HCT116 (cell line): ENCODE results near the gene MRPS27. TPM values are rescaled to one million over a fixed set of nuclear protein-coding genes. Genes with fewer than 3 reads are reported as not detected.

Experiments used
- ATAC-seq: fragments of 200-7000 bp; cut with Tn5 transposase; 2 replicates; pipeline ENCODE4 v1.9.1; 2020; ENCODE audit warnings: mild to moderate bottlenecking, moderate library complexity
- BruUV-seq: library from RNA; stranded (reverse); fragments of 400-500 nt; replicated peaks from 2 replicates; lab custom pipeline; 2021; lab: Mats Ljungman, UMichigan
- CTCF ChIA-PET: fragments of 300-600 bp; sonication (Branson Sonifier 250); formaldehyde crosslinking; loops from one replicate; lab custom pipeline; 2021; ENCODE audit warnings: antibody characterized with exemption; lab: Charles Lee
- POLR2A ChIA-PET: fragments of 300-600, 350-600 bp; sonication (Branson Sonifier 250); formaldehyde crosslinking; loops from one replicate; lab custom pipeline; 2021; ENCODE audit warnings: antibody characterized with exemption; lab: Charles Lee
- RAD21 ChIA-PET, 2 experiments: fragments of 300-600 bp; sonication (Branson Sonifier 250); formaldehyde crosslinking; loops; one replicate each; lab custom pipeline; 2023; ENCODE audit warnings: low total read pairs in 2 of 2; ENCODE audit not compliant: uncharacterized antibody in 2 of 2, unreplicated experiment in 2 of 2, low non-redundant PET in 1 of 2; lab: Charles Lee
- DNase-seq: peaks from one replicate; pipeline ENCODE4 v3.0.0-alpha.2; 2010; ENCODE audit warnings: low read depth, low spot score
- H2AFZ ChIP-seq: fragments of 200-600 bp; shearing (Covaris generic), sonication (generic); 2 replicates; pipeline ENCODE4 v1.6.1; 2017; ENCODE audit warnings: low read depth, mixed run types, mixed read lengths, antibody characterized with exemption, low read length; ENCODE audit not compliant: poor library complexity, severe bottlenecking
- H3K27ac ChIP-seq: 2 replicates; pipeline ENCODE4 v1.5.1; 2012; ENCODE audit warnings: low read depth, low read length
- H3K27me3 ChIP-seq: fragments of 200-600 bp; sonication (generic); 2 replicates; pipeline ENCODE4 v1.6.1; 2016; ENCODE audit warnings: mixed run types, low read length, mixed read lengths; ENCODE audit not compliant: insufficient read depth
- H3K36me3 ChIP-seq, 2 experiments: fragments of 200-500 bp in 1 of 2; fragments of 200-600 bp in 1 of 2; sonication (Bioruptor generic) in 1 of 2; sonication (generic) in 1 of 2; 2 replicates each; pipeline versions ENCODE4 v1.5.1 to v1.6.1; 2014 to 2016; ENCODE audit warnings: low read length in 2 of 2, inconsistent platforms in 1 of 2, mixed read lengths in 1 of 2, mixed run types in 1 of 2; ENCODE audit not compliant: insufficient read depth in 2 of 2, control insufficient read depth in 1 of 2
- H3K4me1 ChIP-seq, 2 experiments: fragments of 200-600 bp in 1 of 2; sonication (generic) in 1 of 2; 2 replicates each; pipeline versions ENCODE4 v1.5.1 to v1.6.1; 2012 to 2017; ENCODE audit warnings: low read length in 2 of 2, inconsistent platforms in 1 of 2, mild to moderate bottlenecking in 1 of 2, mixed read lengths in 1 of 2, mixed run types in 1 of 2, moderate library complexity in 1 of 2; ENCODE audit not compliant: insufficient read depth in 2 of 2, control insufficient read depth in 1 of 2
- H3K4me2 ChIP-seq: fragments of 200-600 bp; sonication (generic); 2 replicates; pipeline ENCODE4 v1.6.1; 2017; ENCODE audit warnings: mixed run types, low read length, mixed read lengths
- H3K4me3 ChIP-seq, 2 experiments: fragments of 200-600 bp in 1 of 2; sonication (generic) in 1 of 2; replicated peaks in 1 of 2; 2 replicates each; pipeline ENCODE4 v1.5.1; 2011 to 2016; ENCODE audit warnings: low read length in 2 of 2, control low read depth in 1 of 2, low read depth in 1 of 2, mild to moderate bottlenecking in 1 of 2, mixed read lengths in 1 of 2, mixed run types in 1 of 2
- H3K79me2 ChIP-seq: fragments of 200-600 bp; sonication (generic); 2 replicates; pipeline ENCODE4 v1.6.1; 2017; ENCODE audit warnings: mild to moderate bottlenecking, mixed run types, low read length, moderate library complexity, mixed read lengths; ENCODE audit not compliant: insufficient read depth
- H3K9ac ChIP-seq: fragments of 200-600 bp; sonication (generic); 2 replicates; pipeline ENCODE4 v1.6.1; 2016; ENCODE audit warnings: low read length, mixed read lengths
- H3K9me2 ChIP-seq: fragments of 200-600 bp; sonication (generic), shearing (Covaris generic); 2 replicates; pipeline ENCODE4 v1.6.1; 2017; ENCODE audit warnings: mixed run types, mild to moderate bottlenecking, moderate library complexity; ENCODE audit not compliant: insufficient read depth
- H3K9me3 ChIP-seq, 2 experiments: fragments of 200-500 bp in 1 of 2; fragments of 200-600 bp in 1 of 2; sonication (Bioruptor generic) in 1 of 2; sonication (generic) in 1 of 2; 2 replicates each; pipeline ENCODE4 v1.6.1; 2014 to 2017; ENCODE audit warnings: low read length in 2 of 2, mixed read lengths in 2 of 2, inconsistent platforms in 1 of 2, low read depth in 1 of 2, mild to moderate bottlenecking in 1 of 2, mixed run types in 1 of 2, moderate library complexity in 1 of 2; ENCODE audit not compliant: control insufficient read depth in 1 of 2, insufficient read depth in 1 of 2
- H4K20me1 ChIP-seq: fragments of 200-600 bp; sonication (generic), shearing (Covaris generic); 2 replicates; pipeline ENCODE4 v1.6.1; 2017; ENCODE audit warnings: mixed run types, mild to moderate bottlenecking, moderate library complexity; ENCODE audit not compliant: insufficient read depth
- ATF3 ChIP-seq: IDR thresholded peaks from 2 replicates; pipeline ENCODE4 v1.6.1; 2012
- CEBPB ChIP-seq: IDR thresholded peaks from 2 replicates; pipeline ENCODE4 v1.6.1; 2012; ENCODE audit warnings: low read depth
- EZH2 ChIP-seq: fragments of 200-600 bp; sonication (generic); IDR thresholded peaks from 2 replicates; pipeline ENCODE4 v1.6.1; 2017; ENCODE audit warnings: antibody characterized with exemption, mixed run types
- EZH2phosphoT487 ChIP-seq: fragments of 200-600 bp; IDR thresholded peaks from 2 replicates; pipeline ENCODE4 v1.6.1; 2018; ENCODE audit warnings: antibody characterized with exemption, borderline replicate concordance
- FOSL1 ChIP-seq: IDR thresholded peaks from 2 replicates; pipeline ENCODE4 v1.6.1; 2012; ENCODE audit warnings: low read depth
- JUND ChIP-seq: IDR thresholded peaks from 2 replicates; pipeline ENCODE4 v1.6.1; 2012
- MAX ChIP-seq: IDR thresholded peaks from 2 replicates; pipeline ENCODE4 v1.6.1; 2012
- POLR2A ChIP-seq: IDR thresholded peaks from 2 replicates; pipeline ENCODE4 v1.7.0; 2011; ENCODE audit warnings: borderline replicate concordance; ENCODE audit not compliant: insufficient read depth, insufficient read length; ENCODE audit errors: extremely low read depth
- SP1 ChIP-seq: IDR thresholded peaks from 2 replicates; pipeline ENCODE4 v1.6.1; 2012; ENCODE audit warnings: low read depth
- YY1 ChIP-seq: IDR thresholded peaks from 2 replicates; pipeline ENCODE4 v1.6.1; 2011; ENCODE audit warnings: low read length, low read depth, moderate library complexity, mild to moderate bottlenecking; ENCODE audit not compliant: insufficient replicate concordance; ENCODE audit errors: extremely low read depth
- ZNF274 ChIP-seq: fragments of 200-500 bp; sonication (Bioruptor generic); IDR thresholded peaks from 2 replicates; pipeline ENCODE4 v1.6.1; 2014; ENCODE audit warnings: mild to moderate bottlenecking, low read depth, low read length, inconsistent platforms
- intact Hi-C: fragments of 100-400 bp; cut with micrococcal nuclease; formaldehyde crosslinking; loops from 2 replicates; pipeline ENCODE4 v1.10.0; 2022
- total RNA-seq: library from RNA; stranded (reverse); gene quantifications from one replicate; pipeline ENCODE4 v1.2.1, GENCODE V29; 2021; ENCODE audit not compliant: unreplicated experiment

The MRPS27 gene
- total RNA-seq, 1 experiment from 2014 or later, result 113 TPM

- Histone ChIP-seq H3K79me2 (no peaks in the 10 kb centered on the region), H3K9me3 (no peaks in the 10 kb centered on the region), H3K27me3 (no peaks in the 10 kb centered on the region), H2AFZ (no peak overlapping the region), H3K4me2 (no peak overlapping the region), H3K4me1 (peaks cover 10 to 22% of the 10 kb centered on the region in 2 experiments), H3K36me3 (no peaks in the 10 kb centered on the region), H3K9ac (no peak overlapping the region), H3K27ac (no peak overlapping the region; the same call in 1 of the 2 replicates), H3K4me3 (no peak overlapping the region), H4K20me1 (no peaks in the 10 kb centered on the region), H3K9me2 (no peaks in the 10 kb centered on the region)
- DNase-seq (no peak), ATAC-seq (no peak)
- no TSS peak for BruUV-seq
- intact Hi-C loops, result no loop called here
- RAD21 ChIA-PET, result no interaction called here
- TF ChIP-seq POLR2A (no peak), EZH2 (no peak), EZH2phosphoT487 (no peak), ATF3 (no peak), YY1 (no peak)
- POLR2A ChIA-PET, result no interaction called here
- CTCF ChIA-PET, result no interaction called here
Observed at GRCh38 chr5:72212171-72212570, 107.9 kb downstream of the MRPS27 start.

GRCh38 chr5:72210888-72211678 is 109.0 kb downstream of the MRPS27 start:
- Histone ChIP-seq H3K4me2 (peak overlapping the region; percentile 45), H3K9me2 (no peaks in the 10 kb centered on the region), H3K9me3 (no peaks in the 10 kb centered on the region), H4K20me1 (no peaks in the 10 kb centered on the region), H2AFZ (no peak overlapping the region), H3K27ac (peak overlapping the region; percentile 50), H3K79me2 (no peaks in the 10 kb centered on the region), H3K4me1 (peaks cover 10 to 24% of the 10 kb centered on the region in 2 experiments), H3K9ac (no peak overlapping the region), H3K36me3 (no peaks in the 10 kb centered on the region), H3K27me3 (no peaks in the 10 kb centered on the region), H3K4me3 (no peak overlapping the region)
- DNase-seq (no peak), ATAC-seq (0 out of 2 replicates have a peak, but pooled peaks have one; percentile 34)
- BruUV-seq, result no TSS peak
- ChIA-PET RAD21 (no interaction called here), POLR2A (no interaction called here), CTCF (no interaction called here)
- intact Hi-C loops, result no loop called here
- TF ChIP-seq CEBPB (peak; percentile 46; the same call in 1 of the 2 replicates), FOSL1 (peak; percentile 20; the same call in 1 of the 2 replicates), ZNF274 (no peak), JUND (peak; percentile 25; the same call in 1 of the 2 replicates), MAX (no peak), SP1 (peak; percentile 41; the same call in 1 of the 2 replicates)
